Measurements from ENCODE around the gene MEGF6.
A peak's percentile ranks its signal among the peaks of the same experiment; 100 is the strongest.

MEGF6 gene

DNA sequence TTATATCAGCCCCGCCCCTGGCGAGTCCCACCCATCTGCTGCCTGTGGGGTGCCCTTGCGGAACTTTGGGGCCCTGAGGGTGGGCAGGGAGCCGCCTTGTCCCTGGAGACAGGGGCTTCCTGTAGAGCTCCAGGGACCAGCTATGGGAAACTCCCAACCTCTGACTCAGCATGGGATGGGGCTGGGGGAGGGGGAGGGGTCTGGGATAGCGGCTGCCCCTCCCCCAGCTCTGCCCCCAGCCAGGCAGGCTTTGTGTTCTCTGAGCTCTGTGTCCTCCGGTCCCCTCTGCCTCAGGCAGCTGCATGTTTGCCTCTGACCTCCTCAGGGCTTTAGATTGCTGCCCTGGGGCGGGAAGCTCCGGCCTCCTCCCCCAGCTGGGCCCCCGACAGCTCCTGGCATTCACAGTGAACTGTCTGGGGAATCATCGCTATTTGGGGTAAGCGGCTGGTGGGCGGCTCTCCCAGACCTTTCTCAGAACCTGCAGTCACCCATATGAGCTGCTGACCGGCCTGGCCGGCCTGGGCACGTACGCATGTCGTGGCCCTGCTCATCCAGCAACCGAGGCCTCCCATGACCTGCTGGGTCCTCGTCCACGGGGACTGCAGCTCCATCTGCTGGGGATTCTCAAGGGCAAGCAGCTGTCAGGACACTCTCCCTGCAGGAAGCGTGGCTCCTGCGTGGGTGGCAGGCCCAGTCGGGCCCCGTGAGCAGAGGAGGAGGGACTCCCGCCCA, 139.8 kb downstream of the MEGF6 start:
- peak; percentile 21 for DNase-seq (ENCODE audit: low spot score)

DNA sequence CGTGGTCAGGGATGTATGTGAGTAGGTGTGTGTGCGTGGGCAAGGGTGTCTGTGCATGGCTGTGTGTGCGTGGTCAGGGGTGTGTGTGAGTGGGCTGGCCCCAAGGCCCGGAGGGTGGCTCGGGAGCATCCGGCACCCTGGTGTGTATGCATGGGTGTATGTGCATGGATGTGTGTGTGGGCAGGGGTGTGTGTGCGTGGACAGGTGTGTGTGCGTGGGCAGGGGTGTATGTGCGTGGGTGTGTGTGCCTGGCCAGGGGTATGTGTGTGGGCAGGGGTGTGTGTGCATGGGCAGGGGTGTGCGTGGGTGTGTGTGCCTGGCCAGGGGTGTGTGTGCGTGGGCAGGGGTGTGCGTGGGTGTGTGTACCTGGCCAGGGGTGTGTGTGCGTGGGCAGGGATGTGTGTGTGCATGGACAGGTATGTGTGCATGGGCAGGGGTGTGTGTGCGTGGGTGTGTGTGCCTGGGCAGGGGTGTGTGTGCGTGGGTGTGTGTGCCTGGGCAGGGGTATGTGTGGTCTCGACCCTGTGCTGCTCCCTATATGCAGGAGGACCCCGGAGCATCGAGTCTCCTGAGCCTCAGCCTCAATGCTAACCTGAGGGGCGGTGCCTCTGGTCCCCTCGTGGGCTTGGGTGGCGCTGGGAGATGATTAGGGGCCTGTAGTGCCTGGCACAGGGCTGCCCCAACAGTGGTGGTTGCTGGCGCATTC, 140.5 kb downstream of the MEGF6 start:
- DNase-seq (ENCODE audit: low spot score), result no peak

DNA sequence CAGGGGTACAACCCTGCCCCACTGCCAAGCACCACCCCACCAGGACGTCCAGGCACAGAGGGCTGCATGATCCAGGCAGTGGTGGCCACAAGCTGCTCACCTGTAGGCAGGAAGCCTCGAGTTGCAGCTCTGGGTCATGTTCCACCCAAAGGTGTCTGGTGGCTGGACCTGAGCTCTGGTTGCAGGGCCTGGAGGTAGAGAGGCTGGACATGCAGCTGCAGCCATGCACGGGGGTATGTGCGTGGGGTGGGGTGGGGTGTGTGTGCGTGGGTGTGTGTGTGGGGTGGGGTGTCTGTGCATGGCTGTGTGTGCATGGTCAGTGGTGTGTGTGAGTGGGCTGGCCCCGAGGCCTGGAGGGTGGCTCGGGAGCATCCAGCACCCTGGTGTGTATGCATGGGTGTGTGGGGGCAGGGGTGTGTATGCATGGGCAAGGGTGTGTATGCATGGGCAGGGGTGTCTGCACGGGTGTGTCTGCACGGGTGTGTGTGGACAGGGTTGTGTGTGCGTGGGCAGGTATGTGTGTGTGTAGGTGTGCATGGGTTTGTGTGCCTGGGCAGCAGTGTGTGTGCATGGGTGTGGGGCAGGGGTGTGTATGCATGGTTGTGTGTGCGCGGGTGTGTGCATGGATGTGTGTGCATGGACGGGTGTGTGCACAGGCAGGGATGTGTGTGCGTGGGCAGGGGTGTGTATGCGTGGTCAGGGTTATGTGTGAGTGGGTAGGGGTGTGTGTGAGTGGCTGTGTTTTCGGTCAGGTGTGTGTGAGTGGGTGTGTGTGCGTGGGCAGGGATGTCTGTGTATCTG, 141.3 kb downstream of the MEGF6 start:
- no peak for DNase-seq (ENCODE audit: low spot score)

DNA sequence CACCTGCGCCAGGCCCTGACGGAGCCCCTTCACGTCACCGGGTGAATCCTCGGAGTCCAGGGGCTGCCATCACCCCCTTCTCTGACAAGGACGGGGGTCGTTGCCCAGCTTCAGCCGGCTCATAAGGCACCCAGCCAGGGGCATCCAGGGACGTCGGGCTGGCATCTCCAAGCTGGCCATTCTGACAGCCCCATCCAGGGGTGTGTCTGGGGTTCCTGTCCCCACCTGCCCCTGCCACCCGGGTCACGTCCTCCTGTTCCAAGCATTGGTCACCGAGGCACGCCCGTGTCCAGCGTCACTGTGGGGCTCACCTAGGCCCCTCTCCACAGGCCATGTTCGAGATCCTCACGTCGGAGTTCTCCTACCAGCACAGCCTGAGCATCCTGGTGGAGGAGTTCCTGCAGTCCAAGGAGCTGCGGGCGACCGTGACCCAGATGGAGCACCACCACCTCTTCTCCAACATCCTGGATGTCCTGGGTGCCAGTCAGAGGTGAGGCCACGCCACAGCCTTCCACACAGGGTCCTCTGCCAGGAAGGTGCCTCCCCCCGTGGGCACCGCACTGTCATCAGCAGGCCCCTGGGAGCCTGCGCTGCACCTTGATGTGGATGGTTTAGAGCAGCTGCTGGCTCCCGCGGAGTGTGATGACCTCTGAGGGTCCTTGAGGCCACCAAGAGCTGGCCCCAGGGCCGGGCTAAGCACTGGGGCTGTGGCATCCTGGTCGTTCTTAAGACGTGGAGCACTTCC, 142.0 kb downstream of the MEGF6 start:
- no peak for DNase-seq (ENCODE audit: low spot score)

DNA sequence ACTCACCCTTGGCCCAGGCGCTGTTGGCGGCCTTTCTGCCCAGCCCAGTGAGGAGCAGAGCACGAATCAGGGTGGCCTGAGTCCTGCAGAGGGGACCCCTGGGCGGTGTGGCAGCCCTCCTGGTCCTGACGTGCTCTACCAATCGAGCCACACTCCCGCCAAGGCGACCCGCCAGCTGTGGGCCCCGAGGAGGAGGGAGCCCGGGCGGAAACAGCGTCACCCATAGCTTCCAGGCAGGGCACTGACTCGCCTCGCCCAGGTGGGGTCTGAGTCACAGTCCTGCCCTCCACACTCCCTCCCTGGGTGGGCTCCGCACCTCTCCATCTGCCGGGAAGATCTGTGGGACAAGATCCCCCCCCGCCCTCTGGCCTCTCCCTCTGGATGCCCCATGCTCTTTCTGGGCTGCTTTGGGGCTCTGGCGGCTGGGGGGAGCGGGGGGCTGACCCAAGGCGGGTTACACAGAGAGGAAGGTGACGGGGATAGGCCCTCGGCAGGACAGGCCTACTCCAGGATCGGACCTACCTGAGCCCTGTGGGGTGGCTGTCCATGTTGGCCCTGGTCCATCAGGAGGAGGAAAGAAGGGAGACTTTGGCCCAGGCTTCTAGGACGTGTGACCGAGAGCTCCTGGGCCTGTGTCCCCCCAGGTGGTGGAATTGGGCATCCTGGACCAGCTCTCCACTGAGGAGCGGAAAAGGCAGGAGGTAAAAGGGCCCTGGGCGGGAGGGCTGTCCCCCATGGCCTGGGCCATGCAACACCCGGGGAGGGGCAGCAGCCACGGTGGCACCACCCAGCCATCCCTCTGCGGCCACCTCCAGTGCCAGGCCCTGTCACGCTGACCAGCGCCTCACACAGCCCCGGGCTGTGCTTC, 142.8 kb downstream of the MEGF6 start:
- no peak for DNase-seq (ENCODE audit: low spot score)

DNA sequence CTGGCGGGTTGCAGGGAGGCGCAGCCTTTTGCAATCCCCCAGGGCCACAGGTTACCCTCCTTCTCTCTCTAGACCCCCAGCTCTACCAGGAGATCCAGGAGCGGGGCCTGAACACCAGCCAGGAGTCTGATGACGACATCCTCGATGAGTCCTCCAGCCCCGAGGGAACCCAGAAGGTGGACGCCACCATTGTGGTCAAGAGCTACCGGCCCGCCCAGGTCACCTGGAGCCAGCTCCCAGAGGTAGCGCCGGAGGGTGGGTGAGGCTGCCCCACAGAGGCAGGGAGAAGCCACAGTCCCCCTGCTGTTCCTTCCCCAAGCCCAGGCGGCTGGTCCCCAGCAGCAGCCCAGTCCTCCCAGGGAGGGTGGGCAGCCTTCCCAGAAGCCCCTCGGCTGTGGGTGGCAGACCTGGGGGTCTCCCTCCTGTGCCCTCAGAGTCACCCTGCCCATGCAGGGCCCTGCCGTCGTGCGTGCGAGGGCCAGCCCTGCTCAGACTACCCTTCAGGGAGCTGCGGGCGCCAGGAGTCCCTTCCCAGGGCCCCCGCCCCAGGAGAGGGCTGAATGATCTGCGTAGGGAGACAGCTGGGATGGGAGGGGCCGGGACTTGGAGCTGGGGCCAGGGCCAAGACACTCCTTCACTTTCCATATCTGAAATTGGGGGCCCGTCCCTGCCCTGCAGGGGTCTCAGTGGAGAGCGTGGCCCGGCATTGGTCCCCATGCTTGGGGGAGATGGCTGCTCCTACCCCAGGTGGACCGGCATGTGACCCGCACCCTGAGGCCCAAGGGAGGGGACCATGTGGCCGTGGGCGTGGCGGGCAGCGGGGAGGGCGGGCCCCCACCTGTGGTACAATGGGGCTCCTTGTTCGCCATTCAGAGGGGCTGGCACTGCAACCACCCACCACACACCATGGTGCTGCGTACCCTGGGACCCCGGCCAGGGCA, 143.9 kb downstream of the MEGF6 start:
- no peak for DNase-seq (ENCODE audit: low spot score)

DNA sequence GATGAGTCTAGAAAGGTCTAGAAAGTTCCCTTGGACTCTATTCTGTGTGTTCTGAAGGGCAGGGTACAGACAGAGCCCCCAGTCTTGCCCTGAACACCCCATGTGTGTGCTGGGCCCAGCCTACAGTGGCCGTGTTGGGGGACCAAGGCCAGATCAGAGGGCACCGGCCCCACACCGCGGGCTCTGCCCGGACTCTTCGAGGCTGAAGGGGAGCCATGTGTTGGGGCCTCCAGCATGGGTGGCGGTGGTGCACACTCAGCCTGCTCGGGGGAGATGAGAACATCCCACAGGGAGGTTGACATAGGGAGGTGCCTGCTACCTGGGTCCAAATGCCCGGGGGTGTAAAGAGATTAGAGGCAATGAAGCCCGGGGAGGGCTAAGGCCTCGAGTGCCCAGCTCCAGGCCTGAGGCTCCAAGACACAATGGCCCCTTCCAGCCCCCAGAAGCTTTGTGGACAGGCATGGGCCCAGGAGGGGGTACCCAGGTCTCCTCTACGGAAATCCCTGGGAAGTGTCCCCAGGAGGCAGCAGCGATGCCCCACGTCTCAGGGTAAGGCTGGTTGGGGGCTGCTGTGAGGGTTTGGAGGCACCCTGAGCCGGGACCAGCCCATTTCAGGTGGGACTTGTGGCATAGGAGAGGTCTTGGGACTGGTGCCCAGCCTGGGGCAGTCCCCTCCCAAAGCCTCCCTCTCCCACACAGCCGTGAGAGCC, 144.8 kb downstream of the MEGF6 start:
- DNase-seq (ENCODE audit: low spot score), result no peak

DNA sequence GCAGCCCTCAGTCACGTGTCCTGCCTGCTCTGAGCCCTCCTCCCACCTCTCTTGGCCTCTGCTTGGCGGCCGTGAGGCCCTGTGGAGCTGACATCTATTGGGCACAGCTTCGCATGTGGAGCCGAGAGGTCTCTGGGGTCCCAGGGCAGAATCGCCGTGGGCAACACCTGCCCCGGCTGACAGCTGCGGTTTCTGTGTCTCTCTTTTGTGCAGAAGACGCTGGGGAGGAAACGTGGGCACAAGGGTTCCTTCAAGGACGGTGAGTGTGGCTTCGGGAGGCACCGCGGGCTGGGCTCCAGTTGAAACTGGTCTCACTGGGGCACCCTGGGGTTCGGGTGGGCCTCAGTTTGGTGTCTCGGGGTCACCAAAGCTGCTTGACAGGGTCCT, 145.4 kb downstream of the MEGF6 start:
- DNase-seq (ENCODE audit: low spot score), result no peak

DNA sequence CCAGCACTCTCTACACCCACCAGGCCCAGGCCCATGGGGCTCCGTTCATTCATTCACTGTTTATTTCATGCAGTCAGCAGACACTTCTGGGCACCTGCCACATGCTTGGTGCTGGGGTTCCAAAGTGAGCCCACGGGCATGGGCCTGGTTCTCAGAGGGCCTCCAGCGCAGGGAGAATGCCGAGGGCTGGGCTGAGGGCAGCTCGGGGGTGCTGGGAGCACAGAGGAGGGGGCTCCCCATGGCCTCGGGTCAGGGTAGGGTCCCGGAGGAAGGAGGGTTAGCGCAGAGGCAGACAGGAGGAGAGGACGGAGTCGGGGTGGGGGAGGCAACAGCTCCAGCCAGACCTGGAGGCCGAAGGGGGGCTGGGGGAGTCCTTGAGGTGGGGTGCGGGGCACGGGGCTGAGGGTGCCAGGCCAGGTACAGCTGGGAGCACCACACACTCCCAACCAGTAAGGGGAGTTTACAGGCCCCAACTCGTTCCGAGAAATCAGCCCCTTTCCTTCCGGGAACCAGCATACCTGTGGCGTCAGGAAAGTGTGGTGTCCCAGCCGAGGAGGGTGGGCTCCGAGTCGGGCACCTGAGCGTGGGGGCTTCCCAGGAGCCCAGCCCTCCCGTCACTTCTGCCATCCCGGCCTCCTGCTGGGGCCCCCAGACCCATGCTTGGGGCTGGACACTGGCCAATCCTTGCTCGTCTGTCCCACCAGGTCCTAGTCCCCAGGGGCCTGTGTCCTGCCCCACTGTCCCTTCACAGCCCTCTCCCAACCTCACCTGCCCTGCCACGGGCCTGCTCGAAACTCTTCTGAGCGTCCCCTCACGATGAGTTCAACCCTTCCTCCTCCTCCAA, 146.0 kb downstream of the MEGF6 start:
- no peak for DNase-seq (ENCODE audit: low spot score)

DNA sequence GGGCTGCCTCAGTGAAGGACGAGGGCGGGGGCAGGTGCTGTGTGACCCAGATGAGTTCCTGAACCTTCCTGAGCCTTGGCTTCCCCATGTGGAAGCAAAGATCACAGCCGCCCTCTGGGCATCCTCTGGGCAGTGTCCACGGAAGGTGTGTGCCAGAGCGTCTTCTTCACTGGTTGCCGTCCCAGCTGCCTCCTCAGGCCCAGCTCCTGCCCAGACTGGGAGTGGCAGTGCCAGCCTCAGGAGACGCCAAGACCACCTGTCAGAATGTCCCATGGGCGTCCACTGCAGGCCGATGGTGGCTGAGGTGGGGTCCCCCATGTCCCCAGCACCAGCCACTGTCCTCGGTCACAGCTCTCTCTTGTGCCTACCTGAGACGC, 146.7 kb downstream of the MEGF6 start:
- DNase-seq (ENCODE audit: low spot score), result no peak

DNA sequence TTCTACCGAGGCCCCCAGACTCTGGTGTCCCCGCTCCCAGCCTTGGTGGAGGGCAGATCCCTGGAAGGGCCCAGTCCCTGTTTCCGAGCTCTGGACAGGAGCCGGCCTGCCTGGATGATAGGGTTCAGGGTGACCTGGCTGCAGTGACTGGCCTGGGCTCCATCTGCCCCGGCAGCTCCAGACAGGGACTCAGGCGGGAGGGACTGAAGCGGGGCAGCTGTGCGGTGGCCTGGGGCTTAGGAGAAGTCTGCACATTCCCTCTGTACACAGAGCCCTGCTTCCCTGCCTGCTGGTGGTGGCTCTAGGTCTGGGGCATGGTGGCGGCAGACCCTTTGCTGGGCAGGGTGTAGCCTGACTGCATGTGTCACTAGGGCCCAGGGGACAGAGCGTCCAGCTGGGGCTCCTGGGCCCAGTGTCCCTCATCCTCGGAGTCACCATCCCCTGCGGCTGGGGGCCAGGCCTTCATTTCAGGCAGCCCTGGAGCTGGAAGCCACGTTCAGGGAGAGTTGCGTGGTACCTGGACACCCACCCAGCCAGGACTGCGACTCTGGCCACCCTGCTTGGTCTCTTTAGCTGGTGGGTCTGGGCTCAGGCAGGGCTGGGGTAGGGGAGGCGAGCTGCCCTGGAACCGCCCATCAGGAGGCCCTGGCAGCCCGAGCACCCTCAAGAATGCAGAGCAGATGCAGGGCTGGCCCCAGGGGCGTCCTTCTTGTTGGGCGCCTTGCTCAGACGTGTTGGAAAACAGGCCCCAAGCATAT, 147.2 kb downstream of the MEGF6 start:
- no peak for DNase-seq (ENCODE audit: low spot score)

DNA sequence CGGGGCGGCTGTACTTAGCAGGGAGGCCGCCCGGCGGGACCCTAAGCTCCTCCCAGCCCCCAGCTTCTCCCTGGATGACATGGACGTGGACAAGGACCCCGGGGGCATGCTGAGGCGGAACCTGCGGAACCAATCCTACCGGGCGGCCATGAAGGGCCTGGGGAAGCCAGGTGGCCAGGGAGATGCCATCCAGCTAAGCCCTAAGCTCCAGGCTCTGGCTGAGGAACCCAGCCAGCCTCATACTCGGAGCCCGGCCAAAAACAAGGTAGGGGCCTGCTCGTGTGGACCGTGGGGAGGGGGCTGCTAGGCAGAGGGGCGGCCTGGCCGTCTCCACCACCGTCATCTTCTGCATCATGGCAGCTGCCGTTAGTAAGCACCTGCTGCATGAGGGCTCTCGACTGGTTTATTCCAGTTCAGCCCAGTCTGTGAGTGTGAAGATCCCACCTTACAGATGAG, 147.9 kb downstream of the MEGF6 start:
- DNase-seq (ENCODE audit: low spot score), result no peak

DNA sequence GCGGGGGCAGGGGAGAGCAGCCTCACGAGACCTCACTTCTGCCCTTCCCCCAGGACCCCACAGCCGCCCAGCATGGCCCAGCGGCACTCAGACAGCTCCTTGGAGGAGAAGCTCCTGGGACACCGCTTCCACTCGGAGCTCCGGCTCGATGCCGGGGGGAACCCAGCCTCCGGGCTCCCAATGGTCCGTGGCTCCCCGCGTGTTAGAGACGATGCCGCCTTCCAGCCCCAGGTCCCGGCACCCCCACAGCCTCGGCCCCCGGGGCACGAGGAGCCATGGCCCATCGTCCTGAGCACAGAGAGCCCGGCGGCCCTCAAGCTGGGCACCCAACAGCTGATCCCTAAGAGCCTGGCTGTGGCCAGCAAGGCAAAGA, 148.3 kb downstream of the MEGF6 start:
- DNase-seq (ENCODE audit: low spot score), result no peak

DNA sequence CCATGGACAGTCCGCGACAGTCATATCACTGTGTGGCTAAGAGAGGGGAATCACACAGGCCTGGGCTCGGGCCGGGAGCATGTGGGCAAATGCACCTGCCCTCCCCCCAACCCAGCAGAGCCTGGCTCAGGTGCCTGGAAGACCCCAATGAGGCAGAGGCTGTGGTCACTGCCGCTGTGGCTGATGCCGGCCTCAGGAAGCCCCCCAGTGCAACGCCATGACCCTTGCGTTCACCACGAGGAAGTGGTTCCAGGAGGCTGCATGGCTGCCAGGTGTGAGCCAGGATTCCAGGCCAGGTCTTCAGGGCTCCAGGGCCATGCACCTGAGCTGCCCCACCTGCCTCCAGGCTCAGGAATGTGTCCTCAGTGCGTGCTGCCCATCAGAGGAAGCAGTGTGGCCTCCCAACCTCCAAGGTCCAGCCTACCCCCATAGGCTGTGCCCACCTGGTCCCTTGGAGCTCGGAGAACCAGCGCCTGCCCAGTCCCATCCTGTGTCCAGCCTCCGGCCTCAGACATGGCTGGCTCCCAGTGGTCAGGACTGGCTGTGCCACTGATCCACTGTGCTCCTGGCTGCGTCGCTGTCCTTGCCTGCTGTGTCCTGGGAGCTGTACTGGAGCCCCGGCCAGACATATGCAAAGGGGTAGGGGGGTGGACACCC, 148.8 kb downstream of the MEGF6 start:
- no peak for DNase-seq (ENCODE audit: low spot score)

DNA sequence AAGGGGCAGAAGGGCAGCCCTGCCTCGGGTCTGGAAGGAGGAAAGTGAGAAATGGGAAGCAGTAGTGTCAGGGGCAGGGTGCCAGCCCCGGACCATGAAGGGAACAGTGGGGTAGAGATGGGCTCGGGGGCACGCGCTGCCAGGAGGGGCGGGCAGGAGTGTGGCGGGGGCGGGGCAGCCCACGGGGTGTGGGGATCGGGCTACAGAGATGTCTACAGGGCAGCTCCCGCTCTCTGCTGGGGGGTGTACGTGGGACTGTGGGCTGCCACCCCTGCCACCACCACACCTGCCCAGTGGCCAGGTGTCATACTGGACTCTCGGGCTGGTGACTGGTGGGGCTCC, 149.4 kb downstream of the MEGF6 start:
- no peak for DNase-seq (ENCODE audit: low spot score)

DNA sequence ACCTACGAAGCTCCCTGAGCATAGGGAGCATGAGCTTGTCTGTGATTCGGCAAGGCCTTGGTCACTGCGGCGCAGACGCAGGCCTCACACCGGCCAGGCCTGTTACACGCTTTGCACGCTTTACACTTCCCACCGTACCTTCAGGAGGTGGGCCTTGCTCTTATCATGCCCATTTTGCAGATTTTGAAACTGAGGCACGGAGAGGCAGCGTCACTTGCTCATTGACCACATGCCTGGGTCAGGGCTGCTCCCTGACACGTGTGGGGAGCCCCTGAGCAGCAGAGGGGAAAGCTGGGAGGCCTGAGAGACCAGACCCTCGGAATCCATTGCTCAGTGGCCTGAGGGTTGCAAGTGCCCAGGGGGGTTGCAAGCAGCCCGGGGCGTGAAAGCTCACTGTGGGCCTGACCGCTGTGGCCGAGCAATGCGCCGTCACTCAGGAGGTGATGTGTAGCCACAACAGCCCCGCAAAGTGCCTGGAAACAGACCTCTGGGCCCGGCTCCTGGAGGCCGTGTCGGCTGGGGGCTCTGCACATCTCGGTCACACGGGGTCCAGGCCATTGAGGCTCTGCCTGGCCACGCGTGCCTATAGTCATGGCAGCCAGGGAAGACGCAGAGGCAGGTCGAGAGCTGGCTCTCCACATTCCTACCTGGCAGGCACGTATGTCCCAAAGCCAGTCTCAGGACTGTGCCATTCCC, 149.9 kb downstream of the MEGF6 start:
- DNase-seq (ENCODE audit: low spot score), result no peak

All from SK-N-DZ (cell line).